Stimulated activated CD4-positive, alpha-beta T cell treated with anti-CD3 and anti-CD28 coated beads, TNF-alpha, amount 100 ng/mL, for 24 hours (primary cell): ENCODE results near the gene PTPRC.
A peak's percentile ranks its signal among the peaks of the same experiment; 100 is the strongest.

Source experiments
- DNase-seq, 3 experiments: peaks; one replicate each; pipeline ENCODE4 v3.0.0-alpha.2; 2020; ENCODE audit warnings: low read depth in 3 of 3

Gene PTPRC

DNA sequence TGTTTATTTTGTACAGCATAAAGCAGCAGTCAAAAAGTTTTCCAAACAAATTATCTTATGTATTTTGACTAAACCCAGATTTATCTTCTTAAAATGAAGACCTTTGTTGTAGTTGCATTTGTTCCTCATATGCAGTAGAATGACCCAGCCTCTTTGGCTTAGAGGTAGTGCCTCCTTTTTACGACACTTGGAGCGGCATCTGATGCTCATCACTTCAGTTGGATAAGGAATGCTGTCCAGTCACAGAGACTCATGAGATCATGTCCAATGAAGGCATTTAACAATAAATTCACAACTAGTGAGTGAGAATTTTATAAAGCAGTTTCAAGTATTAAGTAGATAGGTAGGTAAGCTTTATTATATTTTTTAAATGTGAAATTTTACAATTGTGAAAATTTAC is 35.2 kb downstream of the PTPRC start:
- no peak for DNase-seq

DNA sequence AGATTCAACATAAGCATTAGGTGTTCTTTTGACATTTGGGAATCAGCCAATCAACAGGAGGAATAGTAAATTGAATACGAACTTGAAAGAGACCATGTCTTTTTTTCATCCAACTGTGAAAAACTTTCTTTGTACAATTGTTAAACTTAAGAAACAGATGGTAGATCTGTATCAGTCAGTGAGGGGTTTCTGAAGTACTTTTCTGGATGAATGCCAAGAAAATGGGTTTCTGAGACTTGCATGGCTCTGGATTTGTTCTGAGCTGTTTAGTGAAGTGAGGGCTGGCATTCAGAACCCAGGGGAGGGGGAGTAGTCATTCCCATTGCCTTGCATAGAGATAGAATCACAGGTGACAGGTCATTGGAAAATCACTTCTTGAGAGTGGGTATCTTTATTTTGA is 37.4 kb downstream of the PTPRC start:
- DNase-seq, result no peak

DNA sequence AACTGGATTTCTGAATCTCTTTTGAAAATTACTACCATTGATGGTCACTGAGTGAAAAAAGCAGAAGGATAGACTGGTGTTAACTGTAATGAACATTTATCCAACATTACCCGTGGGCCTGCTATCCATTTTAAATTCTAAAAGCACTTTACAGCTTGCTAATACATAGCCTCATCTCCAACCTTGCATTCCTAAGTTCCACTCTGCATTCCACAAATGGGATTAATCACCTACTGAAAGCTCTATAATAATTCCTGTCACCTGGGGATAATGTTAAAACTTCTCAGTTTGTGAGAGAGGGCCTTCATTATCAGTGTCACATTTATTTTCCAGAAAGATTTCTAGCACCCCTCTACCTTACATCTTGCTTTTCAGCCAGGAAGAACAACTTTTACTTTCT is 38.2 kb downstream of the PTPRC start:
- DNase-seq, result no peak

DNA sequence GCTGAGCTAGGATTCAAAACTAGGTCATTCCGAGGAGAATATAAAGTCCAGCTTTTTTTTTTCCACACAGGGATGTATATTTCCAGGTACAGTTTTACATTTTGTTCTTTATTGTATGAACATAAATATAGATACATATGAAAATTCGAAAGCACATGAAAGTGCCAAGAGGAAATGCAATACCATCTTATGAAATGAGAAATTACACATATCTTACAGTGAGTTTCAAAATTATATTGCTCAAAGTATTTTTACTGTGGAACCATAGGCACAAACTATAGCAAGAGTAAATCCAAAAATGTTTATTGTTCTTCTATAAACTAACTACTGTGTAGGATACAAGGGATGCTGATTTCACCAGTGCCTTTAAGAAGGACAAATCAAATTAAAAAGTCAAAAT is 39.0 kb downstream of the PTPRC start:
- no peak for DNase-seq

DNA sequence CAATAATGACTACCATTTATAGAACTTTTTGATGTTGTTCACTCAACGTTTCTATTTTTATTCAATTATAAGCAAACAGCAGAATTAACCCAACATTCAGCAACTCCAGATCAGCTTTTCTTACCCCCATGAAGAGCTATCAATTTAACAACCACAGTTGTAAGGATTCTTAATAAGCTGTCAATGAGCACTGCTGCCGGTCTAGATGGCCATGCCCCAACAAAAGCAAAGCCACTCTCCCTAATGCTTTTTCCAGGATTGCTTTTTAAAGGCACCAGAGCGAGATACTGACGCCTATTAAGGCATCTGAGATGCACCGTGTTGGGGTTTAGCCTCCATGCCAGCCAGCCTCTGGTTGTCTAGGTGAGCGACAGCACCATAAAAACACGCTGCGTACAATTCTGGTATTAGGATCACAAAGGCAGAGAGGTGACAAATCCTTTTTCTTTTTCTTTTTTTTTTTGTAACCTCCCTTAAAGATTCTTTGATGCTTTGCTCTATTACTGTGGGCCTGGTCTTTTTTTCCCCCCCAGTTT is 39.5 kb downstream of the PTPRC start:
- no peak for DNase-seq

DNA sequence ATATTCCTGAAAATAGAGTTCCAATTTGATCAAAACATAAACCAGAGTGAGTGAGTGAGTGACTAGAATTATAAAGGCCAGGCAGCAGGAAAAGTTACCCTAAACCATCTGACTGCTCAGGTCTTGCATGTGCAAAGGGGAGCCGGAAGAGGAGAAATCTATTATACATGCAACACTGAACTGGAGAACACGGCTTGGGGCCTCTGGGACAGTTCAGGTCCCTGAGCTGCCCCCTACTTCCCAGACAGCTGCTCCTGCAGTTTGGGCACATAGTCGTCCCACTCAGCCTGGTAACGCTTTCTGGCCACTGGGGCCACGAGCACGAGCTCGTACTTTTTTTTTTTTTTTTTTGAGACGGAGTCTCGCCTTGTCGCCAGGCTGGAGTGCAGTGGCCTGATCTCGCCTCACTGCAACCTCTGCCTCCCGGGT is 40.1 kb downstream of the PTPRC start:
- no peak for DNase-seq

DNA sequence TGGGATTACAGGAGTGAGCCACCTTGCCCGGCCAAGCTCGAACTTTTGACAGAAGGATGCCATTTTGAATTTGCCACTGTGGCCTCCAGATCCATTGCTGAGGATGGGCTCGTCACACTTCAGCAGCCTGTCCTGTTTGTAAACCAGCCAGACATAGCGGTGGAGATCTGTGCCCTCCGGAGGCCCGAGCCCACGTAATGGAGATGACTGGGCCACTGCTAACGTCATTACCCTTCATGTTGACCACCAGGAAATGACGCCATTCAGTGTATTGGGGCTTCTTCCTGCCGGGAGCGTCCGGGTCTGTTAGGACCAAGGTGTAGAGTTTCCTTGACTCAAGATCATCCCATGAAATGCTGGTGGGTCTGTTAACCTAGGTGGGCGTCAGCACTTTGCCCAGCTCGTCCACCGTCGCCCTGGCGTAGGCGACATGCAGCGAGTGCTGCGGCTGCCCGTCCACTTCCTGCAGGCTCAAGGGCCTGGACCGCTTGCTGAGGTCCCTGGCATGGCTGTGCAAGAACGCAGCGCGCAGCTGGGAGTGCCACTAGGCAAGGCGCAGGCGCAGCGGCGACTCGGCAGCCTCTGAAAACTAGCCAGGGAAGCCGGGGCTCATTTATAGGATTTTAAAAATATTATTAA is 40.8 kb downstream of the PTPRC start:
- DNase-seq, result no peak

DNA sequence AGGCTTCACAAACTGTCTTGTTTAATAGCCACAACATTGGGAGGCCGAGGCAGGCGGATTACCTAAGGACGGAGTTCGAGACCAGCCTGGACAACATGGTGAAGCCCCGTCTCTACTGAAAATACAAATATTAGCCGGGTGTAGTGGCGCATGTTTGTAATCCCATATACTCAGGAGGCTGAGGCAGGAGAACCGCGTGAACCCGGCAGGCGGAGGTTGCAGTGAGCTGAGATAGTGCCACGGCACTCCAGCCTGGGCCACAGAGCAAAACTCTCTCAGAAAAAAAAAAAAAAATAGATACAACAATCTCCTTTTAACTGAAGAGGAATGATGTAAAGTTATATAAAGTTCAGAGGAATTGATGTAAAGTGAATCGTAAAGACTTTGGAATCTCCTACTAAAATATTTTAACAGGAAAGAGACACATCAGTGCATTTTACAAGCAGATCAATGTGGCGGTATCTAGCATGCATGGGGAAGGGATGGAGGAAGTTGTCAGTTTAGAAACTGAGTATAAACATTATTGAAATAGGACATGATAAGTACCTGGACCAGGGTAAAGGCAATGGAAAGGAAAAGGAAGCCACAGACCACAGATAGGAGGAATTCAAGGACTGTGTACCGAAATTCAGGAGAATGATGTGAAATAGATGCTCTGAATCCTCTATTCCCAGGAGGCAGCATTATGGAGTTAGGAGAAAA is 41.5 kb downstream of the PTPRC start:
- no peak for DNase-seq

DNA sequence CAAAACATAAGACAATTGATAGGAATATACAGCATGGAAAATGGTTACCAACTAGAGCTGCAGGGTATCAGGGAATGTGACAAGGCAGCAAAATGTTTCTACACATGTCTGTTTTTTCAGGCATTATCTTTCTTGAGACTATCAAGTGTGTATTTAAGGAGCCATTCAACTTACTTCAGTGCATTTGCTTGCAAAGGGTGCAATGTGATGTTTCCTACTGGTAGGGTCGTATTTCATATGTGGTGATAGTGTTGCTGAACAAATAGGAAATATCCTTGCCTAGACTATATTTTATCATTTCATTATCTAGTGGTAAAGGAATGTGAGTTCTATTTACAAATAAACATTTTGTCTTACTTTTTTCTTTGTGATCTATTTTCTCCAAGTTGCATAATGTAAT is 42.4 kb downstream of the PTPRC start:
- DNase-seq, result no peak

DNA sequence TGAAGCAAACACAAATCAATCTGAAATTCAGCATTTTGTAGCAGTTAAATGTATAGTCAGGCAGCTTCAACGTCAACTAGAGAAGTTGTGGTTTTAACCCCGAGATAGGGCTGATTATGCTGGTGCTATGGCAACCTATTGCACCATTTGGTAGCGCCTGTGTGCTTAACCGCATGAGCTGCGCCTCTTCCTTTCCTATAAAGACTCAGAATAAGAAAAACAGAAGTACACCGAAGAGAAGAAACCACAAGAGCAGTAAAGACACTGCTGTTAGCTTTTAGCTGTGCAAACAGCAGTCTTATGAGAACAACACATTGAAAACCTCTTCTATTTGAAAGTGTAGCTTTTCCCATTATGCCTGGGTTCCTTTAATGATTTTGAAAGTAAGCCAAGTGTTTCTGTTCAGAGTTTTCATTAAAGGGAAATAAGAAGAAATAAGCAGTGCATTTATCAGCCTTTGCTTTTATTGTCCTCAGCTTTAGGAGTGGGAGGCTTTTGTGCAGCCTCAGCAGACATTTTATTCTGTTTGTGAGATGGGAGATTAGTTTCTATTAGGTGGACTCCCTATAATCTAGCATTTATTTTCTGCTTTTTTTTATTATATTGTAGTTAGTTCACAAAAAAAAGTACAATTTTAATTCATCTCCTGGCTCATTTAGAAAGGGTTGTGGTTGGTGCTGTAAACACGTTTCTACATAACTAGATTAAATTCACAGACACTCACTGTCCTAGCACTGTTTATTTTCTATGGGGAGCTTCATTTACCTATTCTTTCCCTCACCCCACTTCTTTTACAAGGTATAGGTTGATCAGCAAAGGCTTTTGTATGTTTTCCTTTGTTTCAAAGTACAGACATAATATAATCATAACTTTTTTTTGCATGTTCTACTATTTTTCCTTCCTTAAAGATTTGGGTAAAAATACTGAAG is 43.3 kb downstream of the PTPRC start:
- peak; percentile 64 to 80 (median 65) for DNase-seq

DNA sequence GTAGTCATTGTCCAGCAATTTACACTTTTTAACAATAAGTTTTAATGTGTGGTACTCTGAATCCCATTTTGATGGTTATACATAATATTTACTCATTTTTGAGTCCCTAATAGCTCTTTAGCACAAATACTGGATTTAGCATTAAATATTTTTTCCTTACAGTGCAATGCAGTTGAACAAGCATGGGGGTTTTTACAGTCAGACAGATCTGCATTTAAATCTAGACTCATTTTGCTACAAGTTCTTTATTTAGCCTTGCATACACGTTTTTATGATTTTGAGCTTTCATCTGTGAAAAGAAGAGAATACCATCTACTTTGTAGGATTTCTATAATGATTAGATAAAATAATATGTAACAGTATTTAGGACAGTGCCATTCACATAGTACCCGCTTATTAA is 44.0 kb downstream of the PTPRC start:
- DNase-seq, result no peak

DNA sequence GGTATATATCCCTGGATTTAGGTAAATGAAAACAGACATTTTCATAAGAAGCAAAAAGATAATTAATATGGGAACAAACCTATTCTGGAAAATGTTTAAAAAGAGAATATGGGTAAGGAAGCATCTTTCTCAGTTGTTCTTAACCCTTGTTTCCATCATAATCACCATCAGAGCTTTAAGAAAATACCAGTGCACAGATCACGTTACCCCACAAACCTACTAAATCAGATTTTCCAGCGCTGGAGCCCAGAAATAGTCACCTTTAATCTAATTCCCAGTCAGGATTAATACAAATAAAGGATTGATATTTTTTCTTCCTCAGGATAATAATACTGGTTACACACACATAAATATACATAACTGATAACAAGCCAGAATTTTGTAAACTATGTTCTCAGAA is 44.6 kb downstream of the PTPRC start:
- DNase-seq, result no peak

DNA sequence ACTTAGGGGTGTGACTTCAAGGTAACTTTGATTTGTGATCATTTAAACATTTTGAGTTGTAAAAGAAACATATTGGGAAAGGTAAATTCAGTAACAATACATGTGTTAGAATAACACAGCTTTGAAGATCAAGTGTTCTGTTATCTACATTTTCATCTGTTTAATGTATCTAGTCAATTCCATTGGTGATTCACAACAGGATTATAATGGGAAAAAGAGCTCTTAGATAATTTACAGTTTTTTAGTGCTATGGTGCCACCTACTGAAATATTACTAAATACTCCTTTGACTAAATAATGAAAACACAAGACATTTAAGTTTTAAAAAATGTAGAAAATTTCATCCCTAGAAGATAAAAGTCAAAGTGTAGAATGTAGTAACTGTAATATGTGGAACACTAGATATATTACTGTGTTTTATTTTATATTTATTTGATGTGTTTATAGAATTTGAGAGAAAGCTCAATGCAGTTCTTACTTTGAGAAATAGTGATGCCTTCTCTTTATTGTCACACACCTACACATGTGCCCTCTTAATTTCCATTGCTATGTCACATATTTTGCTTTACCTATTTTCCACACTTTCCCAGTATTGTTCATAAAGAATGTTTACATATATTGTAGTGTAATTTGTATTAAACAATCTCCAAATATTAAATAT is 47.4 kb downstream of the PTPRC start:
- no peak for DNase-seq

DNA sequence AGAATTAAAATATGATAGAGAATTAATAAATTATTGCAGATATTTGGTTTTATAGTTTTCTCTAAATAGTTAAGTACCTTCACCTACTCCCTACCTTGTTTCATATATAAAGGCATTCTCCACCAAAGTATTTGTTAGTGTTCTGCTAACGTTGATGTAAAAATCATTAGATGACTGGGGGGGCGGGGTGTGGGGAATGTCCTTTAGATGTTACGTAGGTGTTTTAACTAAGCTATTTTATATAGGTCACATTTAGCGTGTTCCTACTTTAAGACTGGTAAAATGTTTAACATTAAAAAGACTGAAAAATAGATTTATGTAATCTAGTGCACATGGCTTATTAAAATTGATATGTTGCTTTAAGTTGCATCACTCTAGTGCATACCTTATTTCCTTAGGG is 48.6 kb downstream of the PTPRC start:
- DNase-seq, result no peak

DNA sequence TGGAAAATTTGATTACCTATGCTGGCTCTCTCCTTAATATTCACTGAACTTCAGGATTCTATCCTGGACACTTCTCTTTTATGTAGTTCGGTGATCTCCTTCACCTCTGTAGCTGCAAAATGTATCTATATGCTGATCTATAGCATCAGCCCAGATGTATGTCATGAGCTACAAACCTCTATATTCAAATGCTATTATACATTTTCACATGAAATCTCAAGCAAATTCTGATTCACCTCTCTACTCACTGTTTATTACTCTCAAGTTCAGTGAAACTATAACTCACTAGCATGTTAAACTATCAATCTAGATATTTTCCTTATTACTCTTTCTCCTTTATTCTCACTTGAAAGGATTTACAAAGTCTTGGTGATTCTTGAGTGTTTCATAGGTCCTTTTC is 52.2 kb downstream of the PTPRC start:
- DNase-seq, result no peak

DNA sequence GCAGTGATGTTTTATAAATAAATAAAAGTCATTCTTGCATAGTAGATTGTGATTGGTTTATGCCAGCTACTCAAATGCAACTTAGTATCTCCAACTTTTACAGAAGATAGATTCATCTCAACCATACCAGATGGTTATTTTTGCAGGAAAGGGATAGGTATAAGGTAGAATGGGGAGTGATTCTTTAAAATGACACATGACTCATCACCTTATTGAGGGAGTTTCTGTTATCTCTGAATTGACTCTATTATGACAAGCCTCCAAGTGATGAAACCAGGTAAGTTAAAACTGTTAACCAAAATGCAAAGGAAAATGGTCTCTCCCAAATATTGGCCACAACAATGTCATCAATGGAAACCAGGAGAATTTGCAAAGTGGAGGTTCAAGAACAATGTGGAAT is 54.5 kb downstream of the PTPRC start:
- no peak for DNase-seq

DNA sequence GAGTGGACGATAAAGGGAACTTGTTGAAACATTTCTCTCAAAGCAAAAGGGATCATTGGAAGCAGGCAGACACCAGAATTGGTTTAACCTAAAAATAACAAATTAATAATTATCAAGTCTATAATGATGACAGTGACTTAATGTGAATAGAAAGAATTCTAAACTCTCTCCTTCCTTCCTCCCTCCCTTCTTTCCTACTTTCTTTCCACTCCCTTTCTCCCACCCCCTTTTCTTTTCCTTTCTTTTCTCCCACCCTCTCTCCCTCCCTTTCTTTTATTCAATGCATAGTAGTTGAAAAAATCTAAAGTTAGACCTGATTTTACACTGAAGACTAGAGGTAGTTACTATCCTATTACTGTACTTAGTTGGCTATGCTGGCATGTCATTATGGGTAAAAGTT is 55.7 kb downstream of the PTPRC start:
- no peak for DNase-seq

DNA sequence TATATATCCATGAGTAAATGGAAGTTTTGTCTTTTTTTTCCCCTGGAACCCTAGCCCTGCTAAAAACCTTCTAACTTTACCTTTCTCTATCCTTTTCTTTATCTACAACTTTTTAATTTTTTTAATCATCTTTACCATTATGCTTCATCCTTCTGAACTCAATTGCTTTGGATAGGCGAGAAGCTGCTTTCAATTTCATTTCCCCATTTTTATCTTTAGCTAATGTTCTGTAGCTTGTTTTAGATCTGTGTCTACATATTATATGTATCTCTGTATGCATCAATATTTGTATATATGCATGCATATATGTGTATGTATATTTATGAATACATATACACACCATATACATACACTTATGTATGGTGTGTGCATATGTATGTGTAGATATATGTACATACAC is 57.4 kb downstream of the PTPRC start:
- no peak for DNase-seq

DNA sequence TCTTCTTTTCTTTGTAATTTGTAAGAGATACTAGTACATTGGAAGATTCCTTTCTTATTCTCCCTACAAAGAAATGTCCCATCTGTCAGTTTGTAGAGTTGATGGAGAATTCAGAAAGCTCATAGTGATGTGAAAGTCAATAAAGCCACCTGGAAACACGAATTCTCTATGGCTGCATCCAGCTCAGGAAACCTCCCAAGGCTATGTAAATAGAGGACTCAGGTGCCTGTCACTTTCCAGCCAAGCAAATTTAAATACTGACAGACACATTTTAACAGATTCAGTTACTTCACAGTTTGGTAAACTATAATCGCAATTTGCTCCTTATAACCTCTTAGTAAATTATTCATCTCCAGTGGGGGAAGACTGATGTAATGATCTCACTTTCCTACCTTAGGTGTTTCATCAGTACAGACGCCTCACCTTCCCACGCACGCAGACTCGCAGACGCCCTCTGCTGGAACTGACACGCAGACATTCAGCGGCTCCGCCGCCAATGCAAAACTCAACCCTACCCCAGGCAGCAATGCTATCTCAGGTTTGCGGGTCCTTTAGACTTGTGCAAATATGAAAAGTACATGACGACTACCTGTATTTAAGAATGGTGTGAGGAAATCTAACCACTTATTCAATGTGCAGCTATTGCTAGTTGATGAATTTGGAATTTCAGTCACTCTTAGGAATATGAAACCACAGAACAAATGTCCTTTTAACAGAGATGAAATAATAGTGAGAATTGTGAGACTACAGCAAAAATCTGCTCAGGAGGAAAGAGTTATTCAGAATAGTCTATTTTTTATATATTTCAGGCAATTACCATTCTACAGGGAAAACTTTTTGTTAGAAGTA is 60.6 kb downstream of the PTPRC start:
- peak; percentile 46 to 73 (median 66) for DNase-seq

DNA sequence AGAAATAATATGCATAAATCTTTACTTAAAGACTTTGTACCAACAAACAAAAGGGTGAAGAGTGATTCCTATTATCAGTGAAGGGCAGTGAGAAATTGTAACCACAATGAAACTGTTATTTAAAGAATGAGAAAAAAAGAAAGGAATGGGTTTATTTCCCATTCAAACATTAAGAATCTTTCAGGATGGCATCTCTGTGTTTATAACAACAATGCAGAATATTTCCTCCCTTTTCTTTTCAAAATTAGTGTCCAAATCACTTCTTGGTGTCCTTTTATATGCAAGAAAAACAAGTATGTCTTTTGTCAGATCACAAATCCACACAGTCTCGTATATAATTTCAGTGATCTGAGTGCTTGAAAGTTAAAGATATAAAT is 61.2 kb downstream of the PTPRC start:
- DNase-seq, result no peak

DNA sequence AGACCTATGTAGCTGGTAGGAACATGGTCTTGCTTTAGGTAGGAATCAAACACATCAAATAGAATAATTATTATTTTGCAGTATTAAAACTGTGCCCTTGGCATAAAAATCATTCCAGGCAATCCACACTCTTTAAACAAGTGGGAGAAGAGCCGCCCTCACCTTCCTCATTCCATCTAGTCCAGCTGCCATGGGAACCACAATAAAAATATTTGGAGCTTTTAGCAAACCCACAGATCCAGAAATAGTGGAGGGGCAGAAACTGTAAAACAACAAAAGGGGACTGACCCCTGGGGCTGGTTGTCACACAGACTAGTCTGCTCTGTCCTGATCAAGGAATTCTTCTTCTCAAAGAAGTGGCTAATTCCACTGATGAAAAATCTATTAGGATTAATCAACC is 61.6 kb downstream of the PTPRC start:
- DNase-seq, result no peak
